Measurements from ENCODE around the gene KLC1.

GRCh38 chr14:103684471-103684870 is 55.5 kb downstream of the KLC1 start:
- TF ChIP-seq POLR2A (IDR thresholded peaks at IDR 0.05) (no peak), CTCF (IDR thresholded peaks at IDR 0.05) (no peak), EP300 (IDR thresholded peaks at IDR 0.05) (no peak)
